GM13977 (cell line): Measurements from ENCODE around the gene DLG1.
A peak's percentile ranks its signal among the peaks of the same experiment; 100 is the strongest.

Experiments used
- DNase-seq: peaks from one replicate; pipeline ENCODE4 v3.0.0; 2012; ENCODE audit warnings: low spot score
- in situ Hi-C: fragments of 300-500 bp; cut with MboI; formaldehyde crosslinking; loops from one replicate; pipeline ENCODE4 v1.12.0; 2022; ENCODE audit warnings: low sequenced_read_pairs, low pct_unique_long_range_greater_than_20kb, mixed read lengths, inconsistent platforms; ENCODE audit not compliant: unreplicated experiment
- TF ChIP-seq, protein P1 (sequence below): IDR thresholded peaks from 2 replicates; pipeline ENCODE4 v1.5.1; 2012; ENCODE audit warnings: mild to moderate bottlenecking, control low read depth; ENCODE audit not compliant: insufficient read depth; ENCODE audit errors: extremely low read depth, missing control alignments

The DLG1 gene

DNA sequence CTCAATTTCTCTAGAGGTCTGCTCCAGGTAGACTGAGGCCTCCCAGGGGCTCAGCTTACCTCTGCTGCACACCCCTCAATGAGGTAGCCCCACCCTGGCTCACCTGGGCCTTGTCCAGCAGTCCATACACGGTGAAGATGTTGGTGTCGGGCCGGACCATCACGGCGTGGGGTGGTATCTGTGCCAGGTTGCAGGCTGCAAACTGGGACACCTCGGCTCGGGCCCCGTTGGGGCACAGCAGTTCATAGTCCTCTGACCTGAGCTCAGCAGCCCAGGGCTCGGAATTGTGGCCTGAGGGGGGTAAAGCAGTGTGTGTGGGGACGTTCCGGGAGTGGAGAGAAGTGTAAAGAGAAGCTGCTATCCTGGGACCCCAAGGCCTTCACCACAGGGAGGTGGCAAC, 292.0 kb downstream of the DLG1 start:
- in situ Hi-C loops: loop anchor here (25.0 kb wide), 2 partner anchors 181 to 506 kb away; no protein-coding TSS in a partner anchor
- TF ChIP-seq, protein P1, sequence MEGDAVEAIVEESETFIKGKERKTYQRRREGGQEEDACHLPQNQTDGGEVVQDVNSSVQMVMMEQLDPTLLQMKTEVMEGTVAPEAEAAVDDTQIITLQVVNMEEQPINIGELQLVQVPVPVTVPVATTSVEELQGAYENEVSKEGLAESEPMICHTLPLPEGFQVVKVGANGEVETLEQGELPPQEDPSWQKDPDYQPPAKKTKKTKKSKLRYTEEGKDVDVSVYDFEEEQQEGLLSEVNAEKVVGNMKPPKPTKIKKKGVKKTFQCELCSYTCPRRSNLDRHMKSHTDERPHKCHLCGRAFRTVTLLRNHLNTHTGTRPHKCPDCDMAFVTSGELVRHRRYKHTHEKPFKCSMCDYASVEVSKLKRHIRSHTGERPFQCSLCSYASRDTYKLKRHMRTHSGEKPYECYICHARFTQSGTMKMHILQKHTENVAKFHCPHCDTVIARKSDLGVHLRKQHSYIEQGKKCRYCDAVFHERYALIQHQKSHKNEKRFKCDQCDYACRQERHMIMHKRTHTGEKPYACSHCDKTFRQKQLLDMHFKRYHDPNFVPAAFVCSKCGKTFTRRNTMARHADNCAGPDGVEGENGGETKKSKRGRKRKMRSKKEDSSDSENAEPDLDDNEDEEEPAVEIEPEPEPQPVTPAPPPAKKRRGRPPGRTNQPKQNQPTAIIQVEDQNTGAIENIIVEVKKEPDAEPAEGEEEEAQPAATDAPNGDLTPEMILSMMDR: no peak
- no peak for DNase-seq

DNA sequence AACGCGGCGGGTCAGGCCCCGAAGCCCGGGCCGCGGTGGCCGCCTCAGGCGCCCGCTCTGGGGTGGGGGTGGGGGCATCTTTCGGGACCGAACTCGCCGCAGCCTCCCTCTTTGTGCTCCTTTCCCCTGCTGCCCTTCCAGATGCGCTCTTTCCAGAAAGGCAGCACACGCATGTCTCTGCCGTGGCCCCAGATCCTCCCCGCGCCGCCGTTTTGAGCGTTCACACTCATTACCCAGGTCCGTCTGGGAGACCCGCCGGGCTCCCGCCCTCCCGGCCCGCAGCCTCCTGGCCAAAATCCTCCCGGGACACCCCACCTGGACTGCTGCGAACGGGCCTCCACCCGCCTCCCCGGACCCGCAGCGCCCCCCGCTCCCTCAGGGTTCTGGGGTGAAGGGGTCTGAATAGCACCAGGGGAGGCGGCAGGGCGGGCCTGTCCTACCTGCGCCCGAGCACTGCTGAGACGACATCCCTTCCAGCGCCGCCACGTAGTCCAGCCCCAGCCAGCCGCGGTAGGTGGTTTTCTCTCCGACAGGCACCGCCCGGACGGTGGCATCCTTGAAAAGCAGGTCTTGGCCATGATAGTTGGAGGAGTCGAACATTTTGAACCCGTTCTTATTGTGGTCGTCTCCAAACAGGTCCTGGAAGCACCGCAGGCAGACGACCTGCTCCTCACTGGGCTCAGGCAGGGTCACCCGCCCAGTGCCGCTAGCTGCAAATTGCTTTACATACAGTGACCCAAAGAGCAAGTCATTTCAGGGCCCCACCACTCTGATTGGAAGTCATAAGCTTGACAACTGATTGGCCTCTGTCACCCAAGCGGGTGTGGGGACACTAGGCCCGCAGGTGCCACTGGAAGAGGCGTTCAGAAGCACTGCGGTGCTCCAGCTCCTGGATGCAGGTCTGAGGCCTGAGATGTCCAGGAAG, 294.7 kb downstream of the DLG1 start:
- TF ChIP-seq, protein P1: no peak
- in situ Hi-C loops: loop anchor here (25.0 kb wide), 2 partner anchors 184 to 509 kb away; no protein-coding TSS in a partner anchor
- no peak for DNase-seq

DNA sequence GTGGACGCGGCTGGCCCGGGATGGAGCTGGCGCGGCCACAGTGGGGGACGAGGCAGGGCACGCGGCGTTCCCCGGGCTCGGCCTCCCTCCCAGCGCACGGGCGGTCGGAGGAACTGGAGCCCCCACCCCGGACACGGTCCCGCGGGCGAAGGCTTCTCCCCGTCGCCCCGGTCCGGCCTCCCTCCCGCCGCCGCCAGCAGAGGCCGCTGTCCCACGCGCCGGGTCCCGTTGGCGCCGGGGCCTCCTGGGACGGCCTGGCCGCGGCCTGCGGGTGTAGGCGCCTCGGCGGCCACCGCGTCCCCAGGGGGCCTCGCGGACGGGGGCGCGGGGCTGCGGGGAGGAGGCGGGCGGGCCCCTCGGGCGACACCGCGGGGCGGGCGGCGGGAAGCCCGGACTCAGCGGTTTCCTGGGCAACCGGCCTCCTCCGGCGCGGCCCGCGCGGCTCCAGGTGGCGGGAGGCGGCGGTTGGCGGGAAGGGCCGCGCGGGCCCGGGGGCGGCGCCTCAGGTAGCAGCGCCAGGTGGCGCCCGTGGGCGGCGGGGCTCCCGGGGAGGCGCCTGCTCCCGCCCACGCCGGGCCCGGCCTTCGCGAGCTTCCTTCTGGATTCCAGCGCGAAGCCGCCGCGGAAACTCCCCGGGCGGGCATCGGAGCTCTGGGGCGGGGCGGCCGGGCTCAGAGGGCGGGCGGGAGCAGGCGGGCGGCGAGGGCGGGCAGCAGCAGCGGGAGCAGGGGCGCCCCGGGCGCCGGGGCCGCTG, 295.5 kb downstream of the DLG1 start:
- TF ChIP-seq, protein P1: peak; percentile 88

DNA sequence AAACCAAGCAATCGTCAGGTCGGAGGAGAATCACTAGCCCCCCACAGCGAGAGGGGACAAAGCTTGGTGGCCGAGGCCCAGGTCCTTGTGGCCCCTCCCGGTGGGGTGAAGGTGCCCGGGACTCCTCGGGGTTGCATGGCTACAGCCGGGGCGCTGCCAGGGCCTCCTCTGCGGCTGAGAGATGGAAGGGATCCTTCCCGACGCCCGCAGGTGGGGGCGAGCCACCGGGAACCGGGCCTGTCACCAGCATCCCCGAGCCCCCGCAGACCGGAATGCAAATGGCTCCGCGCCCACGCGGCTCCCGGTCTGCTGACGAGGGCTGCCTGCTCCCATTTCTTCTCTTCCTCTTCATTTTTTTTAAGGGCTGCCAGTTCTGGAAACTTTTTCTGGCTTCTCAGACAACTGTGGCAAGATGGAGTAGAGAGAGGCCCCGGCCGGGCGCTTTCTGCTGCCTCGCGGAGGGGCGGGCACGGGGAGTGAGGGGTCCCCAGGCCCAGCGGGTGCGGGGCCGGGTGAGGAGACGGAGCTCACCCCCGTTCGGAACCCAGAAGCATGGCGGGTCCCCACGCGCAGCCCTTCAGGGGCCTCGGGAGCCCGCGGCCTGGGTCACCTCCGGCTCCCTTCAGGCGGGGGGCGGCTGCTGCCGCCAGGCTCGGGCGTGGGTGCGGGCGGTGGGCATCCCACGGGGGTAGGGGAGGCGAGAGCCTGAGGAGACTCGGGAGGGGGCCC, 296.3 kb downstream of the DLG1 start:
- DNase-seq: no peak
- in situ Hi-C loops: loop anchor here (25.0 kb wide), 2 partner anchors 185 to 510 kb away; no protein-coding TSS in a partner anchor
- TF ChIP-seq, protein P1: no peak

More for the DNA sequence above, 295.5 kb downstream of the DLG1 start:
- DNase-seq: peak; percentile 97
- in situ Hi-C loops: loop anchor here (25.0 kb wide), 2 partner anchors 184 to 509 kb away; no protein-coding TSS in a partner anchor

DNA sequence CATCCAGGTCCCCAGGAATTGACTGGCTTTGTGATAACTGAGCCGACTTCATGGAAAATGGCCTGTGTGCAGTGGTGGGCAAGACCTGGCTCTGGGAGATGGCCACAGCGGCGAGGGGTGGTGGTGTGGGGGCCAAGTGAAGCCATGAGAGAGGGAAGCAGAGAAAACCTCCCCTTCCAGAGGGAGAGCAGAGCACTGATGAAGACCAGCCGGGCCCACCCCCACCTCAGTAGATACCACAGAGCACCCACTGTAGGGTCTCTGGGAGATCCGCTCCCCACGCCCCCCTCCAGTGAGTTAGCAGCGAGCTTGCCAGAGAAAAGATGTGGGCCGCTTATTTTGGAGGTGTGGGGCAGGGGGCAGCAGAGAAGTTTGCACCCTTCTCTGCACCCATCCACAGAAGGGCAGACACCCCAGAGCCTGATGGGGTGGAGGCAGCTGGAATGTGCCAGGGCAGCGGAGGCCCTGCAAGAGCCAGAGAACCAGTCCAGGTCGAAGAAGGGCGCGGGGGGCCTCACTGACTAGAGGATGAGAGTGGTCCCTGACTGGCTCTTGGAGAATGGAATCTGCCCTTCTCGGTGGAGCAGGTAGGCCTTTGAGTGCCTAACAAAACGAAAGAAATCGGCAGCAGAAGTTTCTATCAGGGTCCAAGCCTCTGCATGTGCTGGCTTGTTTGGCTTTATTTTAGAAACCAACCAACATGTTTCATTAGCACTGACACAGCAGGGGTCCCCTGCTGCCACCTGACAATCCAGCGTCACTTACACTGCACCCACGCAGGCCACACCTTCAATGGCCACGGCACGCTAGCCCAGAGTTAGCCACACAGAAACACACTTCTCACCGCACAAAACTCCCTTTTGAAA, 297.1 kb downstream of the DLG1 start:
- in situ Hi-C loops: loop anchor here (25.0 kb wide), 2 partner anchors 186 to 511 kb away; no protein-coding TSS in a partner anchor
- TF ChIP-seq, protein P1: no peak
- DNase-seq: no peak
